Activated T-cell treated with anti-CD3 and anti-CD28 coated beads for 1 hour (primary cell): ENCODE results near the gene ALOX15B.

ENCODE experiments used
- DNase-seq: peaks from one replicate; pipeline ENCODE4 v3.0.0-alpha.2; 2020; ENCODE audit warnings: low read depth

ALOX15B gene

DNA sequence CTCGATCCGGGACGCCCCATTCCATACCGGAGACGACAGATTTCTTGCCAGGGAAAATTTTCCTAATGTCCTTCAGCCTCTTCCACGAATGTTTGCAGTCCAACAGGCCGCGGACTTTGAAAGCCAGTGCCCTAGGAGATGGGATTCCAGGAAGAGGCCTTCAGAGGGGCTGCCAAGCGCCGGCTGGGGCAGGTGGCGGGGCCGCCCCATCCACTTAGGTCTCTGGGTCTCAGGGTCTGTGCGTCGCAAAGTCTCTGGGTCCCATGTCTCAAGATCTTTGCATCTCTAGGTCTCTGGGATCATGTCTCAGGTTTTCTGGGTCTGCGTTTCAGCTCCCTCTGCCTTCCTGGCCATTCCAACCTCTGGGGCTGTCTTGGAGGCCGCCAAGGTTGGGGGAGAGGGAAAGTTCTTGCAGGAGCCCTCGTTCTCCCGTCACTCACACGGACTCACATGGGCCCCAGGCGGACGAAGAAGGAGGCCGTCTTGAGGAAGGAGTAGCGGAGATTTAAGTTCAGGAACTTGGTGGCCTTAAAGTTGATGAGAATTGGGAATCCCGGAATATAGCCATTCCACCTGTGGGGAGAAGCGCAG, 41.4 kb downstream of the ALOX15B start:
- DNase-seq: no peak

DNA sequence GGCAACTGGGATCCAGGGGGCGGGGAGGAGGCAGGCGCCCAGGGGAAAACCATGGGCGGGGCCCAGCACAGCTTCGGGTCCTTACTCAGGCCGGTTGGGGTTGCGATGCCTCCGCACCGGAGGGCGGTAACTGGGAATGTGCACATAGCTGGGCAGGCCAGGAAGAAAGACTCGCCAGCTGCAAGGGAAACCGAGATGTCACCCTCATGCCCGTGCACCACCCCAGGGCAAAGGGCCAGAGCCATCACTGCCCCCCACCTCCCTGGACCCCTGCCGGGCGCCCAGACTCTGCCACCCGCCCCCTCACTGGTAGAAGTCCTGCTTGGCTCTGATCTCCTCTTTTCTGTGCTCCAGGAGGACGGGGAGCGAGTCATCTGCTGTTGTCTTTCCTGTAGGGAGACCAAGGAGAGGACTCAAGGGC, 42.0 kb downstream of the ALOX15B start:
- no peak for DNase-seq

GRCh38 chr17:8081876-8082275, 43.0 kb downstream of the ALOX15B start:
- DNase-seq: no peak

DNA sequence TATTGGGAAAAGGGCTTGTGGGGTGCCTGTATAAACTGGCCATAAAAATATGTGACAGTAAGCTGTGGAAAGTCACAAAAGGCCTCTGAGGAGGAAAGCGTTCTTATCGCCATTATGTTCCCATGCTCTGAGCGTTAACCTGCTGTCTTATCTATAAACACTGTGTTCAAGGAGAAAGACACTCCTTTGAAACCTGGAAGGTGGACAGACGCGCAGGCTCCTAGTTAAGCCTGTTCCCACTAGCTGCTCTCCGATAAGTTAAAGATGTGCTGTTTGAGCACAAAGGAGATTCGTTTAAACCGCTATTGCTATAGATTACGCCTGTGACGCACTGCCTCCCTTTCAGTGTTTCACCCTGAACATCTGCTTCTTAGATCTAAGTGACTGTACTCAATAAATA, 43.4 kb downstream of the ALOX15B start:
- DNase-seq: no peak

DNA sequence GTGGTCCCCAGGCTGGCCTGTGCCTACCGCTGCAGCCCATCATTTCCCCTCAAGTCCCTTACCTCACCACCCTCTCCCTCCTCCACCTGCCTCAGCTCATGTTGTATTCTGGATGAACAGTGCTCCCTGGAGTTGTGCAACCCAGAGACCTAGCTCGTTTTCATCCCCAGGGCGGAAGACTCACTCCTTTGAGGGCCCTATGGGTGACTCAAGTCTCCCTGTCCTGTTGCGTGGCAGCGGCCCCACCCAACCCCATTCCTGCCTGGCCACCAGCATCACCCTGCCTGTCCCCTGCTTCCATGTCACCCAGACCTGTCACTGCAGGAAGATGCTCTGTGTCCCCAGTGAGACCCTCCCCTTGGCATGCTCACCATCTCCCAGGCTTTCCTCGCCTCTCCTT, 45.4 kb downstream of the ALOX15B start:
- DNase-seq: no peak

- no peak for DNase-seq
Measured at GRCh38 chr17:8087075-8087951, 48.5 kb downstream of the ALOX15B start, which contains the start of gene ALOX12B. Gene ALOX12B (minus strand): TSS chr17:8087716. CDS start chr17:8087442, 274 bp downstream.

GRCh38 chr17:8087952-8088230, 49.0 kb downstream of the ALOX15B start:
- no peak for DNase-seq

DNA sequence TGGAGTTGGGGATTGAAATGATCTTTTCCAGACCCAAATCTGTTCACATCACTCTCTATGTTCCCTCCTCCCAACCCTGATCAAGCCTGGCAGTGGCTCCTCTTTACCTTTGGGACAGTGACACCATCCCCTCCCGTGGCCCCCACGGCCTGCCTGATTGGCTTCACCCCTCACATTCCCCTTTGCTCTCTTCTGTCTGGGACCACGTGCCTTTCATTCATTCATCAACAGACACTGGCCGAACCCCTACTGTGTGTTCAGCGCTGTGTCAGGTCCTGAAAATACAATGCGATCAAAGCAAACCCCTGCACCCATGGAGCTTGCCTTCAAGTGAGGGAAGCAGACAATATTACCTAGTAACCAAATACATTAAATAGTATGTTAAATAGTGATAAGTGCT, 50.9 kb downstream of the ALOX15B start:
- no peak for DNase-seq

DNA sequence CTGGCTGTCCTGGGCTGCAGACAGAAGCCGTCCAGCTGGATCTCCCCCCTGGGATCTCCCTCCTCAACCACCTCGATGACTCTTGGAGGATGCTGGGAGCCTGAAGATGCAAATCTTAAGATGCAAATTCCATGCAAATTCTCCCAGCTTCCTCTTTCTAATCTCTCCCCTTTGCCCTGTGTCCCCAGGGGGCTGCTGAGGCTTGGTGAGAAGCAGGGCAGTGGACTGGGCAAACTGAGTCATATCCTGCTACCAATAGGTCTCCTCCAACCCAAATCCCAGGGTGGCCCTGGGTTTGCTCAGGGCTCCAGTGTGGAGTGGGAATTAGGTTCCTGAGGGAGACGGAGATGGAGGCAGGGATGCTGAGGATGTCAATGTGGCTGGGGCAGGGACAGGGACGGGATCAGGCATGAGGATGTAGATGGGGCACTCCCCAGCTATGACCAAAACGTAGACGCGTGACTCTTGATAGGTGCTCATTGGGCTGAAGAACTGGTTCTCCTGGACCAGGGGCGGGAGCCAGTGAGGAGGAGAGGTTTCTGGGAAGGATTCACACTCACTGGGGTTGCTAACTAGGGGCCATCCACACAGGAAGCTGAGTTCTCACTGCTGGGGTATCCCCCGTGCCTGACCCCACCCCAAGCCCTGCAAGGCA, 52.3 kb downstream of the ALOX15B start:
- no peak for DNase-seq

DNA sequence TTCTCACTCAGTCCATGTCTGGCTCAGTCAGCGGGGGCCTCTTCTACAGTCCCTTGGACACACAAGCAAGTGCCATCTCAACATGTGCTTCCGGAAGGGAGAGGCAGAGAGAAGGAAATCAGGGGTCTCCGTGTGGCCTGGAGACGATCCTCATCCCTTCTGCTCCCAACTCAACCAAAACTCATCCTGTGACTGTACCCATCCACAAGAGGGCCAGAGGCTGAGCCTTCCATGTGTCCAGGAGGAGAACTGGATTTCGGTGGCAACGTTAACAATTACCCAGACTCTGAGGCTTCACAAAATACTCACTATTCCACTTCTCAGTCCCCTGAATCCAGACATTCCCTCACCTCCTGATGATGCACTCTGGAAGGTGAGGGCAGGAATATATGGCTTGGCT, 56.5 kb downstream of the ALOX15B start:
- no peak for DNase-seq

DNA sequence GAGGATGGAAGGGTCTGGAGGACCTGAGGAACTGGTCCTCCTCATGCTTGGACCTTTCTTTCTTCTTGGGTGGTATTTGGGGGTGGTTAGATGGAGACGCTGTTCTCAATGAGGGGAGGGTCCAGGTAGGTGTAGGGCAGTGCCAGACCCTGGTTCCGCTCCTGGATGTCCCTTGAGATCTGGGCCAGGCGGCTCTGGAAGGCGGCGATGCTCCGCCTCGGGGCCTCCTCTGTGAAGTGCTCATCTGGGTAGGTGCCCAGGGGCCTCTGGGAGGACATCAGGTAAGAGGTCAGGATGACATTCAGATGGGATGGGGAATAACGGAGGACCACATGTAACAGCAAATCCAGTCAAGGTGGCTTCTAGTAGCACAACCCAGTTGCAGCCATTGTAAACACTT, 57.7 kb downstream of the ALOX15B start:
- no peak for DNase-seq
